Amygdala (tissue), 56 donors: Measurements from ENCODE around the gene PTGIS.

Experiments
- DNase-seq, 56 donors: peaks; one replicate each; lab custom pipeline; 2025; lab: John Stamatoyannopoulos, UW

PTGIS gene

DNA sequence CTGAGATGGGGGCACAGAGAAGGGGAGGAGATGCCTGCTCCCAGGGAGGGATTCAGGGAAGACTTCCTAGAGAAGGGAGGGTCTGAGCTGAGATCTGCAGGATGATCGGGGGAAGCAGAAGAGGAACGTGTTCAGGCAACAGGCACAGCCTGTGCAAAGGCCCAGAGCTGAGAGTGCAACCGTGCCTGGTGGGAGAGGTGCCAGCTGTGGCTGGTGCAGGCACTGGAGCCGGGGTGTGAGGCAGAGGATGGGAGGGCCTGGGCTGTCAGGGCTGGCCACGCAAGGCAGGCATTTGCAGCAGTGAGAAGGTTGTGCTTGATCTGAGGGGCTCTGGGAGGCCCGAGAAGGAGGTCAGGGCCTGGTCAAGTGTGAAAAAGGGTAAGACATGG is 27.7 kb downstream of the PTGIS start:
- no peak for DNase-seq

GRCh38 chr20:49539481-49540231 is 28.3 kb downstream of the PTGIS start:
- DNase-seq, result no peak

DNA sequence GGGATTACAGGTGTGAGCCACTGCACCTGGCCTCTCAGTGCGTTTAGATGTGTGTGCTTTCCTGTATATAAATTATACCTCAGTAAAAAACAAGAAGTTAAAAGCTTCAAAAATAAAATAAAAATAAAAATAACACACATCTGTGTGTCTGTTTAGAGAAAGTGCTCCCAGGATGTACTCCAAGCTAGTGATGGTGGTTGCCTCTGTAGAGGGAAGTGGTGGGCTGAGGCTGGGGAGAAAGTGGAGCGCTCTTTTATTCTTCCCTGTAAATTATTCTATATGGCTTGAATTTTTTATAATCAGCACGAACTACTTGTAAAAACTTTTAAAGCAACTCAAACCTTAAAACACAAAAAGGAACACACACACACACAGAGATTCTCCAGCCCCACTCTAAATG is 29.0 kb downstream of the PTGIS start:
- no peak for DNase-seq

- peak in 44 of 56 donors; percentile 2 to 77 (median 18) for DNase-seq
Observed at GRCh38 chr20:49534255-49534712, 33.7 kb downstream of the PTGIS start.

DNA sequence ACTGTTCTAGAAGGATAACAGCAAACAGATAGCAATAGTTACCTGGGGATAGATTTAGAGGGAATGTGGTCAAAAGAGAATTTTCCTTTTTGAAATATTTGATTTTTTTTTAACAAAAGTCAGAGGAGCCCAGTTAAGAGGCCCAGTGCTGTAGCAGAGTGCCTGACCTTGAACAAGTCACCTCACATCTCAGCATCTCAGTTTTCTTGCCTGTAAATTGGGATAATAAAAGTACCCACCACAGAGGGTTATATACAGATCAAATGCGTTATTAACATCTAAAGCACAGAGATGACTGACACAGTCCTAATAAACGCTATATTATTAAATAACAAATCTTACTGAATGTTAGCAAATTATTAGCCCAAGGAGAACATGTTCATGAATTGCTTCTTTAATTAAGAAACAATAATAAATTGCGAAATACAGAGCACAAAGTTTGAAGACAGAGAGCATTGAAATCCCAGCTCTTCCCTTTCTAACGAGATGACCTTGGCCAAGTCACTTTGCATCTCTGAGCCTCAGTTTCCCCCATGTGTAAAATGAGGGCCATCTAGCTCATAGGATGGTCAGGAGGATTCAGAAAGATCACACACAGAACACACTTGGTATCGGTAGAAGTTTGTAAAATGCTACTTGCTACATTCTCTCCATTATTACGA is 35.5 kb downstream of the PTGIS start:
- DNase-seq, result no peak

- DNase-seq, result no peak
Observed at GRCh38 chr20:49529470-49529869, 38.5 kb downstream of the PTGIS start.

DNA sequence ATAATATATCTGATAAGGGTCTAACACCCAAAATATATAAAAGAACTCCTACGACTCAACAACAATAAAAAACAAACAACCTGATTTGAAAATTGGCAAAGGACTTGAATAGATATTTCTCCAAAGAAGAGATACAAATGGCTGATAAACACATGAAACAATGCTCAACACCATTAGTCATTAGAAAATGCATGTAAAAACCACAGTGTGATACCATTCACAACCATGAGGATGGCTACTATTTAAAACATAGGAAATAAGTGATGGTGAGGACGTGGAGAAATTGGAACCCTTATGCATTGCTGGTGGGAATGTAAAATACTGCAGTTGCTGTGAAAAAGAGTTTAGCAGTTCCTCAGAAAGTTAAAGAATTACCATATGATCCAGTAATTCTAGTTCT is 41.4 kb downstream of the PTGIS start:
- DNase-seq, result no peak

DNA sequence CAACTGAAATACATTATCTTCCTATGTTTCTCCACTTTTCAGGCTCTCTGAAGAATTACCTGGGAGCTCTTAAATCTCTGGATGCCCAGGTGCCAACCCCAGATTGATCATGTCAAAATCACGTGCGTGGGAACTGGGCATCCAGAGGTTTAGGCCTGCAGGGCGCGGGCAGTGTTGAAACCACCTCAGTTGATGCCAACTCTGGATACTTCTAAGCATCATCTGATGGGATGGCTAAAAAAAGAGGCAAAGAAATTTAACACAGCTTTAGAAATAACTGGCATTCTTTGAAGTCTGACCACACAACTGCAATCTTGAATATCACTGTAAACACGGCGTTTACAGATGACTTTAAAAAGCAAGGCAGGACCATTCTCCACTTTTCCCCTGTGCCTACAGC is 41.9 kb downstream of the PTGIS start:
- no peak for DNase-seq

DNA sequence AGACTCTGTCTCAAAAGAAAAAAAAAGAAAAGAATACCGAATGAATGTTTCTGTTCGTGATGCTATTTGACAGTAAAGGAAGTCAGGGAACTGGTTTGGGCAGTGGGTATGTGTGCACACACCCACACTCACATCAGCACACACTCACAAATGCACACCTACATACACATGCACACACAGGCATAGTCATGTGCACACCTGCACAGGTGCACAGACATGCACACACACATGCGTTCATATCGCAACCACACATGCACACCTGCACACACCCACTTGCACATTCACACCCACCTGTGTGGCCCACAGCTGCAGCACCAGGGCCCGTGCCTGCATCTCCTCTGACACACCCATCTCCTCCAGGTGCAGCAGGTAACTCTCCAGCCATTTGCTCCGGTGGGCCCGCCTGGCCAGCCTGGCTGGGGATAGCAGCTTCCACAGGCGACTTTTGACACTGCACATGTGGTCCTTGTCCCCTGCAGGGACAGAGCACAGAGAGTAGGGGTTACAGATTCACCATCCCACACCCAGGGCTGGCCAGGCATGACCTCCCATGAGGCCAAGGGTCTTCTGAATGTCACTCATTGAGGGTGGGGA is 44.1 kb downstream of the PTGIS start:
- DNase-seq, result no peak

DNA sequence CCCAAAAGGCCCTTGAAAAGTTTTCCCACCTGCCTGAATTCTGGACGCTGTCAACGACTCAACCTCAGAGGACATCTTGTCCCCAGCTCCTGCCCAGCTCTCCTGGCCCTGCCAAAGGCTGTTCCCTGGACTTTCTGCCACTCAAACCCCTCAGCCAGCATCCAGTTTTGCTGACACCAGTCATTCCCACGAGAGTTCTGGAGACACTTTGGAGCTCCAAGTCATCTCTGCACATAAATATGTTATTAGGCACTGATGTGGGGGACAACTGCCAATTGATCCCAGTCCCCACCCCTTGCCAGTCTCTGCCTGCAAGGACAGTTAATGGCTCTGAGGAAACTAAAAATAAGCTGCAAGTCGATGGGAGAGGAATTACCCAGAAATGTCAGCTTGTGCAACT is 46.6 kb downstream of the PTGIS start:
- no peak for DNase-seq

DNA sequence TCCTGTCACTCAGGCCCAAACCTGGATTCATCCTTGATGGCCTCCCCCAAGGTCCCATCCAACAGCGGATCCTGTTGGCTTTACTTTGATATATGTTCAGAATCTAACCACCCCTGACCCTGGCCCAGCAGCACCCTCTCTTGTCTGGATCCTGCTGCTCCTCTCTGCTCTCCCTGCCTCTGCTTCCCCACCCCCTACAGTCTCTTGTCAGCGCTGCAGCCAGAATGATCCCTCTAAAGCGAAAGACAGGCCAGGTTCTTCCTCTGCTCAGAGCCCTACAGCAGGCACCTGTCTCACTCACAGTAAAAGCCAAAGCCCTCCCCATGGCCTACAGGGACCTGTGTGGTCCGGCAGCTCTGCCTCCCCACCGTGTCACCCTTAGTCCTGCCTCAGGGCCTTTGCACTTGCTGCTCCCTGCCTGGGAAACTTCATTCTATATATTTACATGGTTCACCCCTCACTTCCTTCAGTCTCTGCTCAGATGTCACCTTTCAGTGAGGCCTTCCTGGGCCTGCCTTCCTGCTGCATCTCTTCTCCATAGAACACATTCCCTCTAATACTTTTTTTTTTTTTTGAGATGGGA is 48.1 kb downstream of the PTGIS start:
- no peak for DNase-seq

DNA sequence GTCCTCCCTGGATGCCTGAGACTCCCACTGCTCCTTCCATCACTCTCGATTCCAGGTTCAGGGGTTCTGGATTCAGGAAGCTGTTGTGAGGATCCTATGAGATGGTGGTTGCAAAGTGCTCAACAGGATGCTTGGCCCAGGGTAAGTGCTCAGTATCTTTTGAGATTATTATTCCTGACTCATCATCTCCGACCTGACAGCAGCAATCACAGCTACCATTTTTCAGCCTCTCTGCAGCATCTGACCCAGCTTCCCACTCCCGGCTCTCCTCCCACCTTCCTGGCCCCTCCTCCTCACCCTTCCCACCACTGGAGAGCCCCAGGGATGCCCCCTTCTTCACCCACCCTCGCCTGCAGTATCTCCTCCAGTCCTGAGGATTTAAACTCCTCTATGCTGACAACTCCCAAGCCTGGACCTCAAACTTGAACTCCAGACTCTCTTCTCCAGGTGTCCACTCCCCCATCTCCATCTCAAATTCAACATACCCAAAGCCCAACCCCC is 48.7 kb downstream of the PTGIS start:
- DNase-seq, result no peak

- no peak for DNase-seq
Observed at GRCh38 chr20:49518576-49518975, 49.4 kb downstream of the PTGIS start.

DNA sequence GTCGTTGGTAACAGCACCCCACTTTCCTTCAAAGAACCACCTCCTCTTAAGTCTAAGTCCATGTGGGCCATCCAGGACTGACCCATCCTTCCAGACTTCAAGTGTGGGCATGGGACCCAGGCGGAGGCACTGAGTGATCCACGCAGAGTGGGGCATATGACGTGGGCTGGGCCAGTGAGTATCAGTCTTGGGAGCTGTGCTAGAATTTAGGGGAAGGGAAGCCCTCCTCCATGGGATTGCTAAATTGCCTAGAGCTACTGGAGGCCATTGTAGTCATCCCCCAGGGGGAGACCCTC is 50.2 kb downstream of the PTGIS start:
- no peak for DNase-seq

- no peak for DNase-seq
Observed at GRCh38 chr20:49516916-49517804, 50.8 kb downstream of the PTGIS start.

DNA sequence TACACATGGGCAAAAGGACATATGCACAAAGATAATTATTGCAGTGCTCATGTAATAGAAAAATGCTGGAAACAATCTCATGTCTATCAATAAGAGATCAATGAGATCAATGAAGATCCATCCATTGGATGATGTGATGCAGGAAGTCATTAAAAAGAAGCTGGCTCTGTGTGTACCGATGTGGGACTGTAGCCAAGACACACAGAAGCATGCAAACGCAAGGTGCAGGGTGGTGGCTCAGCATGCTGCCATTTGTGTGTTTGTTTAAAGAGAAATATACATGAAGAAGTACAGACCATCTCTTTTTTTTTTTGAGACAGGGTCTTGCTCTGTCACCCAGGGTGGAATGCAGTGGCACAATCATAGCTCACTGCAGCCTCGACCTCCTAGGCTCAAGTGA is 52.4 kb downstream of the PTGIS start:
- no peak for DNase-seq

GRCh38 chr20:49513517-49513916 is 54.4 kb downstream of the PTGIS start:
- no peak for DNase-seq

GRCh38 chr20:49513009-49513408 is 54.9 kb downstream of the PTGIS start:
- DNase-seq, result no peak

DNA sequence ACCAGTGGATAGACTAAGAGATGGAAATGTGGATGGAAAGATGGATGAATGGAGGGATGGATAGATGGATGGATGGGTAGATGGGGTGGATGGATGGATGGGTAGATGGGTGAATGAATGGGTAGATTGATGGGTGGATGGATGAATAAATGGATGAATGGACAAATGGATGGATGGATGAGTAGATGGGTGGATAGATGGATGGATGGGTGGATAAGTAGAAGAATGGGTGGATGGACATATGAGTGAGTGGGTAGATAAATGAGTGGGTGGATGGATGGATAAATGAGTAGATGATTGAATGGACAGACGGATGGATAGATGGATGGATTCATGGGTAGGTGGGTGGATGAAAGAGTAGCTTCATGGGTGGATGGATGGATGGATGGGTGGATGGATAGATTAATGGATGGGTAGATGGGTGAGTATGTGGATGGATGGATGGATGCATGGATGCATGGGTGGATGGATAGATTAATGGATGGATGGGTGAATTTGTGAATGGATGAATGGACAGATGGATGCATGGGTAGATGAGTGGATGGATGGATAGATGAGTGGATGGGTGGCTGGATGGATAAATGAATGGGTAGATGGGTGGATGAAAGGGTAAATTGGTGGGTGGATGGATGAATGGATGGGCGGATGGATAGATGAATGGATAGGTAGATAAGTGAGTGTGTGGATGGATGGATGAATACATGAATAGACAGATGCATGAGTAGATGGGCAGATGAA is 56.0 kb downstream of the PTGIS start:
- DNase-seq, result no peak
